Measurements from ENCODE around the gene SLC35F6. TPM values are rescaled to one million over a fixed set of nuclear protein-coding genes. Genes with fewer than 3 reads are reported as not detected.
"Not testable (repeated sequence)": the region's sequence is repeated elsewhere in the genome, so short reads cannot be mapped to it uniquely, and the experiment has no call there.

Gene SLC35F6
- polyA plus RNA-seq, 4 donors: 16.2 to 17.5 (median 16.6) TPM

DNA sequence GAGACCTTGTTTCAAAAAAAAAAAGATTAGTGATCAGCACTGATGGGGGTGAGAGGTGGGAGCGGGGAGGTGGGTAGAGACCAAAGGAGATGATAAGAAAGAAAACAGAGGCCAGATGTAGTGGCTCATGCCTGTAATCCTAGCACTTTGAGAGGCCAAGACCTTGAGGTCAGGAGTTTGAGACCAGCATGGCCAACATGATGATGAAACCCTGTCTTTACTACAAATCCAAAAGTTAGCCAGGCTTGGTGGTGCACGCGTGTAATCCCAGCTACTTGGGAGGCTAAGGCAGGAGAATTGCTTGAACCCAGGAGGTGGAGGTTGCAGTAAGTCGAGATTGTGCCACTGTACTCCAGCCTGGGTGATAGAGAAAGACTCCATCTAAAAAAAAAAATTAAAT lies 9.5 kb upstream of the SLC35F6 start:
- no peak for DNase-seq (ENCODE audit: low read depth in 4 of 4, low spot score in 2 of 4)

GRCh38 chr2:26754972-26755670 lies 9.0 kb upstream of the SLC35F6 start:
- DNase-seq (ENCODE audit: low read depth in 4 of 4, low spot score in 2 of 4): no peak

GRCh38 chr2:26756337-26756736 lies 7.7 kb upstream of the SLC35F6 start:
- DNase-seq (ENCODE audit: low read depth in 4 of 4, low spot score in 2 of 4): no peak

DNA sequence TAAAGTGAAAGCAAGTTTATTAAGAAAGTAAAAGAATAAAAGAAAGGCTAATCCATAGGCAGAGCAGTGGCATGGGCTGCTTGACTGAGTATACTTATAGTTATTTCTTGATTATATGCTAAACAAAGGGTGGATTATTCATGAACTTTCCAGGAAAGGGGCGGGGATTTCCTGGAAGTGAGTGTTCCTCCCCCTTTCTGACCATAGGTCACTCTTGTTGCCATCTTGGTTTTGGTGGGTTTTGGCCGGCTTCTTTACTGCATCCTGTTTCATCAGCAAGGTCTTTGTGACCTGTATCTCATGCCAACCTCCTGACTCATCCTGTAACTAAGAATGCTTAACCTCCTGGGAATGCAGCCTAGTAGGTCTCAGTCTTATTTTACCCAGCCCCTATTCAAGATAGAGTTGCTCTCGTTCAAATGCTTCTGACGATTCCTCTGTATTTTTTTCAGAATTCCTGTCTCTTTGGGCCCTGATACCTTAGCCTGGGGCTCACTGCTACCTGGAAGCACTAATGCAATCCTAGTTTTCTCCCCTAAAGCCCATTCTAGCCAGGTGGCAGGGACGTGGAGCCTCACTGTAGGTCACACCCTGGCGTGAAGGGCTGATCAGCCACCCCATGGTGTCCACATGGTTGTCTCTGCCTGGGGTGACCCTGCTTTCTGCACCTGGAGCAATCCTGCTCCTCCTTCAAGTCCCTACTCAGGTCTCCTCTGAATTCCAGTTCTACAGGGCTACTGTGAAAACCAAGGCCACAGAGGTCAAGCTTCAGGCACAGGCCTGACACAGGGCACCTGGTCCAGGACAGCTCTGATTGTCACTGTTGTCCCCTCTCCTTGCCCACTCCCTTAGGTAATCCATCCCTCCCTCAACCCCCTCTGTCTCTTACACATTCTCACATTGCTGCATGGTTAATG lies 6.0 kb upstream of the SLC35F6 start:
- DNase-seq (ENCODE audit: low read depth in 4 of 4, low spot score in 2 of 4): no peak

GRCh38 chr2:26758790-26759321 lies 5.2 kb upstream of the SLC35F6 start:
- no peak for DNase-seq (ENCODE audit: low read depth in 4 of 4, low spot score in 2 of 4)

GRCh38 chr2:26759845-26760244 lies 4.2 kb upstream of the SLC35F6 start:
- no peak for DNase-seq (ENCODE audit: low read depth in 4 of 4, low spot score in 2 of 4)

GRCh38 chr2:26760991-26761390 lies 3.1 kb upstream of the SLC35F6 start:
- DNase-seq (ENCODE audit: low read depth in 4 of 4, low spot score in 2 of 4): not testable (repeated sequence)

GRCh38 chr2:26763019-26763418 lies 1.1 kb upstream of the SLC35F6 start:
- DNase-seq (ENCODE audit: low read depth in 4 of 4, low spot score in 2 of 4): no peak

DNA sequence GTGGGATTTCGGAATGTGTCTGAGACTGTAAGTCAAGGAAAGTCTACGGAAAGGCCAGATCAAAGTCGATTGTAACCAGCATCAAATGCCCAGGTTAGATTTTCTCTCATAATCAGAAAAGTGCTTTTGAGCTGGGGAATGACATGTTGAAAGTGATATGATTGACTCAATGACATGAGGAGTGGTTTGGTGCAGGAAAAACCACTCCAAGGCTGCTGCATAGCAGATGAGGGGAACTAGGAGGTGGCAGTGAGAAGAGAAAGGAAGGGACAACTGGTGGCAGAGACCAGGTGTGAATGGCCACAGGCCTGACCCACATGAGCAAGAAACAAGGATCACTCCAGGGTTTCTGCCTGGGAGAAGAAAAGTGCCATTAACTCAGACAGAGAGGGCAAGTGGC lies 822 bp downstream of the SLC35F6 start:
- DNase-seq (ENCODE audit: low read depth in 4 of 4, low spot score in 2 of 4): no peak

DNA sequence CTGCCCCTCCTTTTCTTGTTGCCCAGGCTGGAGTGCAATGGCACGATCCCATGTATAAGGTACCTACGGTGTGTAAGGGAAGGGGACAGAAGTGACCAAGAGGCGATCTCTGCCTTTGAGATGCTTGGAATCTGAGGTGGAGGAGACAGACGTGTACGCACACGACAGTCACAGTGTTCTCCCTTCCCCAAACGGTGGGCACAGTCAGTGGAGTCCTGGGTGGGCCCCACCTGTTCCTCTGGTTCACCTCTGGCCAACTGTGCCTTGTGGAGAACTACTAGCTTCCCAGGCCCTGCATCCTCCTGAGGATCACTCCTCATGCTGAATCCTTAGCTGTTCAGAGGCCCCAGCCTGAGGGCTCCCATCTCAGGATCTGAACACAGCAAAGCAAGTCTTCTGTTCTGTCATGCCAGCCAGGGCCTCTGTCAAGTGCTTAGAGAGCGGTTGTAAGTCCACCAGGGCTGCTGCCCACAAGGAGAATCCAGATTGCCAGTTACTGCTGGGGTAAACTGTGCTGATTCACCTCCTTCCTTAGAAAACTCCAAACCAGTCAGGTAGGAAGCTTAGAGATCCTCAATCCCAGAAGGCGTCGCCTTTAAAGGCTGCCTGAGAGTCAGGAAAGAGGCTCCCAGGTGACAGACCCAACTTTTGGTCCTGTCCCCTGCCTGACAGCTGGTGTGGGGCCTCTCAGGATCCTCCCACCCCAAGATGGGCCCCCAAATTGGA lies 1.6 kb downstream of the SLC35F6 start:
- no peak for DNase-seq (ENCODE audit: low read depth in 4 of 4, low spot score in 2 of 4)

GRCh38 chr2:26767129-26767528 lies 3.0 kb downstream of the SLC35F6 start:
- no peak for DNase-seq (ENCODE audit: low read depth in 4 of 4, low spot score in 2 of 4)

GRCh38 chr2:26767894-26768487 lies 3.9 kb downstream of the SLC35F6 start:
- DNase-seq (ENCODE audit: low read depth in 4 of 4, low spot score in 2 of 4): no peak

DNA sequence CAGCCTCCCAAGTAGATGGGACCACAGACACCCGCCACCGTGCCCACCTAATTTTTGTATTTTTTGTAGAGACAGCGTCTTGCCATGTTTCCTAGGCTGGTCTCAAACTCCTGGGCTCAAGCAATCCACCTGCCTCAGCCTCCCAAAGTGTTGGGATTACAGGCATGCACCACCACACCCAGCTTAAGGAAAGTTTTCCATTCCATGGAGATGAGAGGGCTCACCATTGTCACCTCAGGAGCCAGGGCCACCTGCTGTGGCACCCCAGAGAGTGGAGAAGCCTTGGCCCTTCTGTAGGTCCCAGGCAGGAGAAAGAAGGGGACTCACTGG lies 4.6 kb downstream of the SLC35F6 start:
- DNase-seq (ENCODE audit: low read depth in 4 of 4, low spot score in 2 of 4): no peak

GRCh38 chr2:26769089-26769761 lies 5.1 kb downstream of the SLC35F6 start:
- DNase-seq (ENCODE audit: low read depth in 4 of 4, low spot score in 2 of 4): no peak

DNA sequence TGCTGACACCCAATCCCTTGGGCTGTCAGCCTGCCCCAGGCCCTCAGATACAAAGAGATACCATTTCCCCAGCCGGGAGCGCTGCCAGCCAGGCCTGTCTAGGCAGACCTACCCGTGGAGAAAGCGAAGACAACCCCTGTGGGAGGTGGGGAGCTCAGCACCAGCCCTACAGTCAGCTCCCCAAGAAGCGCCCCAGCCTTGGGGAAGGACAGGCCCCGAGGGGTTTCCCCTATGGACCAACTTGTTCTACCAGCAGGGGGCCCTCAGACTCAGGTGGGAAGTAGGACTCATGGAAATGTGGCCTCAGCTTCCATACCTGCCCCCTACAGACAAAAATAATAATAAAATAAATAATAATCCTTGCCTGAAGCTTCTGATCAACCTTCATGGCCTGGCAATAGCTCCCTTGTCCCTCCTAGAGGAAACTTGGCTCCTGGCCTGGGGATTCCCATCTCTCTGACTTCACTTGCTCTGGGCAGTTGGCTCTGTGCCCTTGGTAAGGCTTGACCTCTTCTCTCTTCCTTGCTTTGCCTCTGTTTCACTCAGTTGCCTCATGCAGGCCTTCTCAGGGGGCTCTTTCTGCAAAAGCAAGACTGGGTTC lies 7.0 kb downstream of the SLC35F6 start:
- no peak for DNase-seq (ENCODE audit: low read depth in 4 of 4, low spot score in 2 of 4)

DNA sequence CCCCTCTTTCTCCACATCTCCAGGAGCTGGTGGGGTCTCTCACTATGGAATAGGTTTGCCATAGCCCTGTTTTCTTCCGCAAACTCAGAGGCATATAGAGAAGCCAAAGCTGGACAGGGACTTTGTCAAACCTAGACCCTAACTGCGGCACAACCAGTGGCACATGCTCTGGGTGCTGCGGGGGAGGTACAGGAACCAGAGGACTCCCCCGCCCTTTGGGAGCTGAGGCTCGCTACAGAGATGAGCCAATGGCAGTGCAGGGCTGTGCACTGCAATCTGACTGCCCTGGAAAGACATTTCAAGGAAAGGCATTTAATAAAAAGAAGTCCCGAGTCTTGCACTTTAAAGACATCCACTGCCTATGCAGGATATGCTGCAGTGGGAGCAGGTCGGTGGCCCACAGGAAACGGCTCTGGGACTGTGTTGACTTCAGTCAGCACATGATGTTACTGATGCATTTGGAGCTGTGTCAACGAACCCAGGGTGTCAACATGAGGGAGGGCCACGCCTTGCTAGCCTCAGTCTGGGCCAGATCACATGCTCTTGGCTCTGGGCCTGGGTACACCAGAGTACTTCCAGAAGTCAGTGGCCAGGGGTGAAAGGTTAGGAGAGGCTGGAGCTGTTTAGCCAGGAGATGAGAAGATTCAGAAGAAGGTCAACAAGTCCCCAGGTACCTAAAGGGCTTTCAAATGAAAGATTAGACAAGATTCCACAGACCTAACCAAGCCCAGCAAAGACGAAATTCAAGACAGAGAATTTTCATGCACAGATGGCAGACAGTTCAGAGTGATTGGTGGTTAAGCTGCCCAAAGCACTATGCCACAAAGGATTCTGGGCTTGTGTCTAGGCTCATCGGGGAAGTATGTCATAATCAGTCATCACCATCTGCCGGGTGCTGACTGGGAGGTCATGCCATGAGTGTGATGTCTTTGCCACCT lies 8.2 kb downstream of the SLC35F6 start:
- no peak for DNase-seq (ENCODE audit: low read depth in 4 of 4, low spot score in 2 of 4)

DNA sequence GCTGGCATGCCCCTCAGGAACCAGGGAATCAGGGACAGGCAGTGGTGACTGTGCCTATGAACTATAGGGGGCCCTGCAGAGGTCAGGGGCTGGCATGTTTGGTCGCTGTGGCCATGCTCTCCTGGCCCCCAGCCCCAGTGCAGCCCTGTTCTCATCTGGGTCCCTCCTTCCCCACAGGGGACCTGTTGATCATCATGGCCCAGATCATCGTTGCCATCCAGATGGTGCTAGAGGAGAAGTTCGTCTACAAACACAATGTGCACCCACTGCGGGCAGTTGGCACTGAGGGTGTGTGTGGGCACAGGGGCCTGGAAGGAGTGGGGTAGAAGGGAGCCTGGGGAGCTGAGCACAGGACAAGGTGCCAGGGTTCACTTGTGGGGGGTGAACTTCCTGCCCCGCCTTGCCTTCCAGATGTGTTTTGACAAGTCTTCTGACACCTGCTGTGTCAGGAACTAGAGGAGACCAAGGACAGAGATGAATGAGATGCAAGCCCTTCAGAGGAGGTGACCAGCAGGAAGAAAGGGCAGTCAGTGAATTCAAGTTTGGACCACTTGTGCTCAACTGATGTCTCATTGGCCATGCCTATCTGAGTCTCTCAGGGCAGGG lies 12.2 kb downstream of the SLC35F6 start:
- DNase-seq (ENCODE audit: low read depth in 4 of 4, low spot score in 2 of 4): no peak

DNA sequence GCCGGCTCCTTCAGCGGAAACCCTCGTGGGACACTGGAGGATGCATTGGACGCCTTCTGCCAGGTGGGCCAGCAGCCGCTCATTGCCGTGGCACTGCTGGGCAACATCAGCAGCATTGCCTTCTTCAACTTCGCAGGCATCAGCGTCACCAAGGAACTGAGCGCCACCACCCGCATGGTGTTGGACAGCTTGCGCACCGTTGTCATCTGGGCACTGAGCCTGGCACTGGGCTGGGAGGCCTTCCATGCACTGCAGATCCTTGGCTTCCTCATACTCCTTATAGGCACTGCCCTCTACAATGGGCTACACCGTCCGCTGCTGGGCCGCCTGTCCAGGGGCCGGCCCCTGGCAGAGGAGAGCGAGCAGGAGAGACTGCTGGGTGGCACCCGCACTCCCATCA lies 14.0 kb downstream of the SLC35F6 start:
- DNase-seq (ENCODE audit: low read depth in 4 of 4, low spot score in 2 of 4): no peak

All from left renal cortex interstitium (tissue), 4 donors.